ENCODE measurements around the gene RNF225.

RNF225 gene

GRCh38 chr19:58394821-58395219 lies 636 bp upstream of the RNF225 start:
- no peak for TF ChIP-seq CTCF (conservative IDR thresholded peaks at IDR 0.05; ENCODE audit: low read depth, low read length)

GRCh38 chr19:58395979-58396627 lies 647 bp downstream of the RNF225 start:
- peak; percentile 17 for DNase-seq (ENCODE audit: low read depth)
- TF ChIP-seq CTCF (conservative IDR thresholded peaks at IDR 0.05; ENCODE audit: low read depth, low read length): no peak
- H3K4me3 ChIP-seq (ENCODE audit: low read depth, low read length): peak overlapping the region; percentile 34

More at GRCh38 chr19:58394821-58395219, 636 bp upstream of the RNF225 start:
- DNase-seq (ENCODE audit: low read depth): no peak
- H3K4me3 ChIP-seq (ENCODE audit: low read depth, low read length): no peak overlapping the region

GRCh38 chr19:58396691-58397532 lies 1.5 kb downstream of the RNF225 start:
- DNase-seq (ENCODE audit: low read depth): no peak
- no peak for TF ChIP-seq CTCF (conservative IDR thresholded peaks at IDR 0.05; ENCODE audit: low read depth, low read length)
- H3K4me3 ChIP-seq (ENCODE audit: low read depth, low read length): no peak overlapping the region

- no peak for TF ChIP-seq CTCF (conservative IDR thresholded peaks at IDR 0.05; ENCODE audit: low read depth, low read length)
- DNase-seq (ENCODE audit: low read depth): no peak
- no peak overlapping the region for H3K4me3 ChIP-seq (ENCODE audit: low read depth, low read length)
Observed at GRCh38 chr19:58397533-58398037, 2.1 kb downstream of the RNF225 start.

- no peak for DNase-seq (ENCODE audit: low read depth)
- TF ChIP-seq CTCF (conservative IDR thresholded peaks at IDR 0.05; ENCODE audit: low read depth, low read length): no peak
- H3K4me3 ChIP-seq (ENCODE audit: low read depth, low read length): no peak overlapping the region
Observed at GRCh38 chr19:58398087-58398486, 2.6 kb downstream of the RNF225 start.

GRCh38 chr19:58398545-58398944 lies 3.1 kb downstream of the RNF225 start:
- no peak for TF ChIP-seq CTCF (conservative IDR thresholded peaks at IDR 0.05; ENCODE audit: low read depth, low read length)
- no peak overlapping the region for H3K4me3 ChIP-seq (ENCODE audit: low read depth, low read length)
- DNase-seq (ENCODE audit: low read depth): no peak

Data from choroid plexus epithelial cell (primary cell).